GM15510 (cell line): Measurements from ENCODE around the gene ZSCAN30.

ENCODE experiments used
- POLR2A ChIP-seq: IDR thresholded peaks from 3 replicates; pipeline ENCODE4 v1.6.1; 2011; ENCODE audit warnings: borderline replicate concordance; ENCODE audit not compliant: insufficient read length; ENCODE audit errors: extremely low read depth

ZSCAN30 gene

GRCh38 chr18:35227254-35227653 lies 62.8 kb downstream of the ZSCAN30 start:
- TF ChIP-seq POLR2A = no peak

- no peak for TF ChIP-seq POLR2A
These were observed 66.2 kb downstream of the ZSCAN30 start for GRCh38 chr18:35223797-35224196.

GRCh38 chr18:35220424-35220823 lies 69.6 kb downstream of the ZSCAN30 start:
- no peak for TF ChIP-seq POLR2A

GRCh38 chr18:35215026-35215425 lies 75.0 kb downstream of the ZSCAN30 start:
- no peak for TF ChIP-seq POLR2A

- TF ChIP-seq POLR2A = no peak
These were observed 84.8 kb downstream of the ZSCAN30 start for GRCh38 chr18:35205199-35205712.

- no peak for TF ChIP-seq POLR2A
These were observed 87.0 kb downstream of the ZSCAN30 start for GRCh38 chr18:35203067-35203466.

- TF ChIP-seq POLR2A = no peak
These were observed 88.6 kb downstream of the ZSCAN30 start for GRCh38 chr18:35201256-35201931.
